Smooth muscle cell (in vitro differentiated cells): ENCODE data around the gene LSM3. TPM values are rescaled to one million over a fixed set of nuclear protein-coding genes. Genes with fewer than 3 reads are reported as not detected.

ENCODE experiments used
- DNase-seq: peaks from one replicate; lab custom pipeline; 2025; ENCODE audit not compliant: unreplicated experiment; lab: John Stamatoyannopoulos, UW
- H2AFZ ChIP-seq: fragments of 200-600 bp; sonication (generic); 2 replicates; pipeline ENCODE4 v1.6.0; 2016; ENCODE audit warnings: antibody characterized with exemption, low read depth, mild to moderate bottlenecking
- H3F3A ChIP-seq: fragments of 200-600 bp; sonication (generic); 2 replicates; pipeline ENCODE4 v1.6.0; 2017; ENCODE audit warnings: antibody characterized with exemption, low read depth
- H3K27ac ChIP-seq: fragments of 200-600 bp; sonication (generic); 2 replicates; pipeline ENCODE4 v1.5.1; 2016; ENCODE audit warnings: low read depth, mild to moderate bottlenecking
- H3K27me3 ChIP-seq: fragments of 200-600 bp; sonication (generic); 2 replicates; pipeline ENCODE4 v1.6.1; 2016; ENCODE audit warnings: low read depth, mild to moderate bottlenecking
- H3K36me3 ChIP-seq: fragments of 200-600 bp; sonication (generic); 2 replicates; pipeline ENCODE4 v1.5.1; 2016; ENCODE audit warnings: low read depth
- H3K4me1 ChIP-seq: fragments of 200-600 bp; sonication (generic); 2 replicates; pipeline ENCODE4 v1.5.1; 2016; ENCODE audit warnings: low read depth
- H3K4me2 ChIP-seq: fragments of 200-600 bp; sonication (generic); 2 replicates; pipeline ENCODE4 v1.6.0; 2016; ENCODE audit warnings: mild to moderate bottlenecking
- H3K4me3 ChIP-seq: fragments of 200-600 bp; sonication (generic); 2 replicates; pipeline ENCODE4 v1.5.1; 2016; ENCODE audit warnings: mild to moderate bottlenecking
- H3K79me2 ChIP-seq: fragments of 200-600 bp; sonication (generic); 2 replicates; pipeline ENCODE4 v1.6.0; 2016; ENCODE audit warnings: low read depth, mild to moderate bottlenecking
- H3K9ac ChIP-seq: fragments of 200-600 bp; sonication (generic); 2 replicates; pipeline ENCODE4 v1.6.0; 2016; ENCODE audit warnings: low read depth
- H3K9me3 ChIP-seq: fragments of 200-600 bp; sonication (generic); replicated peaks from 2 replicates; pipeline ENCODE4 v1.5.1; 2016; ENCODE audit warnings: low read depth
- H4K20me1 ChIP-seq: fragments of 200-600 bp; sonication (generic); 2 replicates; pipeline ENCODE4 v1.6.0; 2016; ENCODE audit warnings: low read depth
- CTCF ChIP-seq: fragments of 200-600 bp; sonication (generic); IDR thresholded peaks from 2 replicates; pipeline ENCODE4 v1.5.1; 2017; ENCODE audit warnings: borderline replicate concordance, mild to moderate bottlenecking, antibody characterized with exemption; ENCODE audit not compliant: insufficient read depth, poor library complexity, severe bottlenecking
- WGBS: methylation state at CpG from one replicate; pipeline ENCODE4 v1.1.7; 2016; ENCODE audit warnings: low lambda C conversion rate; 5-methylcytosine and 5-hydroxymethylcytosine counted together
- polyA plus RNA-seq: library from polyadenylated mRNA; unstranded; fragments of >200 nt; fragmentation: Nextera tagmentation; extraction: Ambion mirVana; gene quantifications from 2 replicates; pipeline ENCODE4 v1.2.1, GENCODE V29; 2016
- total RNA-seq: library from RNA; depleted of rRNA; stranded (reverse); fragments of >200 nt; gene quantifications from 2 replicates; pipeline ENCODE4 v1.2.3, GENCODE V29; 2014

LSM3 gene
- total and polyA plus RNA-seq, 2 experiments from 2014 or later, result 18.3 to 31.9 TPM

- H3K79me2 ChIP-seq, result no peaks in the 10 kb centered on the region
- 67% methylated on average over 4 of the region's 4 CpGs for WGBS
- no peaks in the 10 kb centered on the region for H3K9me3 ChIP-seq
- no peaks in the 10 kb centered on the region for H3K36me3 ChIP-seq
- no peak for DNase-seq
- no peak overlapping the region for H3K9ac ChIP-seq
- H4K20me1 ChIP-seq, result peaks cover 6% of the 10 kb centered on the region
- H3F3A ChIP-seq, result no peaks in the 10 kb centered on the region
- H2AFZ ChIP-seq, result no peak overlapping the region
- H3K27me3 ChIP-seq, result no peaks in the 10 kb centered on the region
- no peak overlapping the region for H3K27ac ChIP-seq
- H3K4me1 ChIP-seq, result no peaks in the 10 kb centered on the region
- TF ChIP-seq CTCF, result no peak
- H3K4me3 ChIP-seq, result no peak overlapping the region
- H3K4me2 ChIP-seq, result no peak overlapping the region
Observed at GRCh38 chr3:14199641-14200040, 21.0 kb downstream of the LSM3 start.

GRCh38 chr3:14200276-14200675 is 21.7 kb downstream of the LSM3 start:
- H2AFZ ChIP-seq, result no peak overlapping the region
- H3K9ac ChIP-seq, result no peak overlapping the region
- H4K20me1 ChIP-seq, result no peaks in the 10 kb centered on the region
- H3K36me3 ChIP-seq, result no peaks in the 10 kb centered on the region
- DNase-seq, result no peak
- H3K4me2 ChIP-seq, result no peak overlapping the region
- no peak overlapping the region for H3K4me3 ChIP-seq
- H3K27ac ChIP-seq, result no peak overlapping the region
- H3K4me1 ChIP-seq, result no peaks in the 10 kb centered on the region
- TF ChIP-seq CTCF, result no peak
- no peaks in the 10 kb centered on the region for H3F3A ChIP-seq
- no peaks in the 10 kb centered on the region for H3K27me3 ChIP-seq
- H3K79me2 ChIP-seq, result no peaks in the 10 kb centered on the region
- no peaks in the 10 kb centered on the region for H3K9me3 ChIP-seq
- 87% methylated on average over 4 of the region's 4 CpGs for WGBS

- no peak for TF ChIP-seq CTCF
Observed at GRCh38 chr3:14200841-14201240, 22.2 kb downstream of the LSM3 start.

GRCh38 chr3:14201940-14202684 is 23.5 kb downstream of the LSM3 start:
- Histone ChIP-seq H3K27me3 (no peaks in the 10 kb centered on the region), H3K9ac (no peak overlapping the region), H3K4me3 (no peak overlapping the region), H4K20me1 (no peaks in the 10 kb centered on the region), H3K4me2 (no peak overlapping the region), H2AFZ (no peak overlapping the region), H3K79me2 (no peaks in the 10 kb centered on the region), H3K27ac (no peak overlapping the region), H3K36me3 (no peaks in the 10 kb centered on the region), H3F3A (no peaks in the 10 kb centered on the region), H3K9me3 (no peaks in the 10 kb centered on the region), H3K4me1 (no peaks in the 10 kb centered on the region)
- no peak for TF ChIP-seq CTCF
- 90% methylated on average over 7 of the region's 7 CpGs for WGBS
- DNase-seq, result no peak

More at GRCh38 chr3:14200841-14201240, 22.2 kb downstream of the LSM3 start:
- no peak for DNase-seq
- Histone ChIP-seq H3K27me3 (no peaks in the 10 kb centered on the region), H3K79me2 (no peaks in the 10 kb centered on the region), H3K4me1 (no peaks in the 10 kb centered on the region), H4K20me1 (no peaks in the 10 kb centered on the region), H3F3A (no peaks in the 10 kb centered on the region), H3K4me3 (no peak overlapping the region), H3K27ac (no peak overlapping the region), H2AFZ (no peak overlapping the region), H3K36me3 (no peaks in the 10 kb centered on the region), H3K9ac (no peak overlapping the region), H3K9me3 (no peaks in the 10 kb centered on the region), H3K4me2 (no peak overlapping the region)
- 94% methylated on average over 4 of the region's 4 CpGs for WGBS
